ENCODE measurements around the gene CYCS.

CYCS gene

DNA sequence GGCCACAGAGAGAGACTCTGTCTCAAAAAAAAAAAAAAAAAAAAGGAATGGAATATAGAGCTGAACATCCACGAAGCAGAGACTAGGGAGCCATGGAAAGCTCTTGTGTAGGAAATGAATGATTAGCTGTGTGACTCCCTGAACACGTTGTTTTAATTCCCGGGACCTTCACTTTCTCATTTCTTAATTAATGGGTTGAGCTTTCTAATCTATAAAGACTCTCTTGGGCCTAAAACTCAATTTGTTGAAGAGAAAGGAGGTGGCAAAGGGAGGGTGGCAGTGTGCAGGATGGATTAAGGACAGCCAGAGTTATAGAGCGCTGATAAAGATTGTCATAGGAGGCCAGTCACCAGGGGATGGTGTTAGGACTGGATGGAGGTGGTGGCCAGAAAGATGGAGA lies 48.0 kb downstream of the CYCS start:
- Histone ChIP-seq H3K9me2 (replicated peaks; ENCODE audit: insufficient read depth, low read length) (no peaks in the 10 kb centered on the region), H3F3A (ENCODE audit: insufficient read depth, low read length) (no peaks in the 10 kb centered on the region), H4K20me1 (ENCODE audit: insufficient read depth, low read length) (no peaks in the 10 kb centered on the region), H3K4me3 (ENCODE audit: low read length) (no peak overlapping the region), H3K36me3 (replicated peaks; ENCODE audit: insufficient read depth, low read length) (no peaks in the 10 kb centered on the region), H3K9me3 (replicated peaks; ENCODE audit: insufficient read depth, low read length) (no peaks in the 10 kb centered on the region), H3K4me1 (ENCODE audit: low read length) (no peaks in the 10 kb centered on the region), H2AFZ (ENCODE audit: low read length) (no peak overlapping the region), H3K27ac (ENCODE audit: low read length) (no peak overlapping the region), H3K9ac (ENCODE audit: low read length) (no peak overlapping the region), H3K79me2 (ENCODE audit: low read length) (no peaks in the 10 kb centered on the region), H3K27me3 (replicated peaks; ENCODE audit: insufficient read depth, low read length) (no peaks in the 10 kb centered on the region), H3K4me2 (ENCODE audit: low read depth, low read length) (no peak overlapping the region)
- DNase-seq: no peak
- TF ChIP-seq, protein P1, sequence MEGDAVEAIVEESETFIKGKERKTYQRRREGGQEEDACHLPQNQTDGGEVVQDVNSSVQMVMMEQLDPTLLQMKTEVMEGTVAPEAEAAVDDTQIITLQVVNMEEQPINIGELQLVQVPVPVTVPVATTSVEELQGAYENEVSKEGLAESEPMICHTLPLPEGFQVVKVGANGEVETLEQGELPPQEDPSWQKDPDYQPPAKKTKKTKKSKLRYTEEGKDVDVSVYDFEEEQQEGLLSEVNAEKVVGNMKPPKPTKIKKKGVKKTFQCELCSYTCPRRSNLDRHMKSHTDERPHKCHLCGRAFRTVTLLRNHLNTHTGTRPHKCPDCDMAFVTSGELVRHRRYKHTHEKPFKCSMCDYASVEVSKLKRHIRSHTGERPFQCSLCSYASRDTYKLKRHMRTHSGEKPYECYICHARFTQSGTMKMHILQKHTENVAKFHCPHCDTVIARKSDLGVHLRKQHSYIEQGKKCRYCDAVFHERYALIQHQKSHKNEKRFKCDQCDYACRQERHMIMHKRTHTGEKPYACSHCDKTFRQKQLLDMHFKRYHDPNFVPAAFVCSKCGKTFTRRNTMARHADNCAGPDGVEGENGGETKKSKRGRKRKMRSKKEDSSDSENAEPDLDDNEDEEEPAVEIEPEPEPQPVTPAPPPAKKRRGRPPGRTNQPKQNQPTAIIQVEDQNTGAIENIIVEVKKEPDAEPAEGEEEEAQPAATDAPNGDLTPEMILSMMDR (IDR thresholded peaks at IDR 0.05; ENCODE audit: low read length): no peak
- no peak for TF ChIP-seq EZH2phosphoT487 (IDR thresholded peaks at IDR 0.05; ENCODE audit: low read length)
- no peak for TF ChIP-seq EZH2 (optimal IDR thresholded peaks at IDR 0.05; ENCODE audit: low read depth, low read length)

DNA sequence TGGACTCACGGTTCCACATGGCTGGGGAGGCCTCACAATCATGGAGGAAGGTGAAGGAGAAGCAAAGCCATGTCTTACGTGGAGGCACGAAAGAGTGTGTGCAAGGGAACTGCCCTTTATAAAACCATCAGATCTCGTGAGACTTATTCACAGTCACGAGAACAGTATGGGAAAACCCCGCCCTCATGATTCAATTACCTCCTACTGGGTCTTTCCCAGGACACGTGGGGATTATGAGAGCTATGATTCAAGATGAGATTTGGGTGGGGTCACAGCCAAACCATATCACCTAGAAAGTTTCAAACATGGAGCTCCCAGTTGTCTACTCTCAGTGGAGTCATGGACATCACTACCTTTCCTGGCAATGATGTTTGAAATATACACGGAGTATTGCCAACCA lies 49.6 kb downstream of the CYCS start:
- Histone ChIP-seq H3K36me3 (replicated peaks; ENCODE audit: insufficient read depth, low read length) (no peaks in the 10 kb centered on the region), H3K4me1 (ENCODE audit: low read length) (no peaks in the 10 kb centered on the region), H3K27me3 (replicated peaks; ENCODE audit: insufficient read depth, low read length) (no peaks in the 10 kb centered on the region), H3K79me2 (ENCODE audit: low read length) (no peaks in the 10 kb centered on the region), H3K9ac (ENCODE audit: low read length) (no peak overlapping the region), H3K4me2 (ENCODE audit: low read depth, low read length) (no peak overlapping the region), H2AFZ (ENCODE audit: low read length) (no peak overlapping the region), H3F3A (ENCODE audit: insufficient read depth, low read length) (no peaks in the 10 kb centered on the region), H3K4me3 (ENCODE audit: low read length) (no peak overlapping the region), H3K9me2 (replicated peaks; ENCODE audit: insufficient read depth, low read length) (no peaks in the 10 kb centered on the region), H3K27ac (ENCODE audit: low read length) (no peak overlapping the region), H4K20me1 (ENCODE audit: insufficient read depth, low read length) (no peaks in the 10 kb centered on the region), H3K9me3 (replicated peaks; ENCODE audit: insufficient read depth, low read length) (no peaks in the 10 kb centered on the region)
- DNase-seq: no peak
- TF ChIP-seq, protein P1 (IDR thresholded peaks at IDR 0.05; ENCODE audit: low read length): no peak
- no peak for TF ChIP-seq EZH2phosphoT487 (IDR thresholded peaks at IDR 0.05; ENCODE audit: low read length)
- TF ChIP-seq EZH2 (optimal IDR thresholded peaks at IDR 0.05; ENCODE audit: low read depth, low read length): no peak

DNA sequence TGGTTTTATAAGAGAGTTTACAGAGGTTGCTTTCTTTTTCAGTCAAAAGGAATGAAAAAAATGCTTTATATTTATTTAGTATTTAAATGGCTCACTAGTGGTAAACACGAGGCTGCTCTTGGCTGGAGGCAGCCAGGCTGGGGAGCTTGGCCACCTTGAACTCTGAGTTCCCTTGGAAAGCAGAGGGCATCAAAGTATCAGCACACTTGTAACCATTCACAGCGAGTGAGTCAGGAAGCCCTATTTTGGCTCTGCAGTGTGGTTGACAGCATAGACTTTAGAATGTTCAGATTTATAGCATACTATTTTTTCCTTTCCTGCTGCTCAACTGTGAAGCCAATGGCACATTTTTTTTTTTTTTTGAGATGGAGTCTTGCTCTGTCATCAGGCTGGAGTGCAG lies 51.6 kb downstream of the CYCS start:
- Histone ChIP-seq H4K20me1 (ENCODE audit: insufficient read depth, low read length) (no peaks in the 10 kb centered on the region), H3K27me3 (replicated peaks; ENCODE audit: insufficient read depth, low read length) (no peaks in the 10 kb centered on the region), H3K9me2 (replicated peaks; ENCODE audit: insufficient read depth, low read length) (no peaks in the 10 kb centered on the region), H3K36me3 (replicated peaks; ENCODE audit: insufficient read depth, low read length) (no peaks in the 10 kb centered on the region), H3K79me2 (ENCODE audit: low read length) (no peaks in the 10 kb centered on the region), H2AFZ (ENCODE audit: low read length) (no peak overlapping the region), H3K9me3 (replicated peaks; ENCODE audit: insufficient read depth, low read length) (no peaks in the 10 kb centered on the region), H3K4me2 (ENCODE audit: low read depth, low read length) (no peak overlapping the region), H3K4me3 (ENCODE audit: low read length) (no peak overlapping the region), H3K9ac (ENCODE audit: low read length) (no peak overlapping the region), H3F3A (ENCODE audit: insufficient read depth, low read length) (no peaks in the 10 kb centered on the region), H3K27ac (ENCODE audit: low read length) (no peak overlapping the region), H3K4me1 (ENCODE audit: low read length) (no peaks in the 10 kb centered on the region)
- no peak for DNase-seq
- TF ChIP-seq, protein P1 (IDR thresholded peaks at IDR 0.05; ENCODE audit: low read length): no peak
- TF ChIP-seq EZH2 (optimal IDR thresholded peaks at IDR 0.05; ENCODE audit: low read depth, low read length): no peak
- no peak for TF ChIP-seq EZH2phosphoT487 (IDR thresholded peaks at IDR 0.05; ENCODE audit: low read length)

All from MM.1S (cell line).